ENCODE results near the gene PLCB2.

The PLCB2 gene

DNA sequence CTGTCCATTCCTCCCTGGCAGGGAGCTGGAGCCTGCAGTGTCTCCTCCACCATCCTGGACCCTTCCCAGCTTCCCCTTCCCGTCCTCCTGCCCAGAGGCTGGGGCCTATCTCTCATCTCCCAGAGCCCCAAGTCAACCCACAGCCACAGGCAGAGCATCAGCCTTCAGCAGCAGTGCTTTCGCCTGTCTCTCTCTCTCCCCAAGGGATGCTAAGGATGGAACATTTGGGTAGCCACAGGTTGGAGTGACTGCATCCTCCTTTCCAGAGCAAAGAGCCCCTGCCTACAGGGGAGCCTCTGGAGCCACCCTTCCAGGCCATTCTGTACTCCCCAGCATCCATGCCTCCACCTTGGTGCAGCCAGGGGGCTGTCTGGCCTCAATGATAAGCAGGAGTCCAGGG is 4.2 kb downstream of the PLCB2 start:
- no peak for DNase-seq (ENCODE audit: low read depth in 1 of 2, low spot score in 1 of 2)

DNA sequence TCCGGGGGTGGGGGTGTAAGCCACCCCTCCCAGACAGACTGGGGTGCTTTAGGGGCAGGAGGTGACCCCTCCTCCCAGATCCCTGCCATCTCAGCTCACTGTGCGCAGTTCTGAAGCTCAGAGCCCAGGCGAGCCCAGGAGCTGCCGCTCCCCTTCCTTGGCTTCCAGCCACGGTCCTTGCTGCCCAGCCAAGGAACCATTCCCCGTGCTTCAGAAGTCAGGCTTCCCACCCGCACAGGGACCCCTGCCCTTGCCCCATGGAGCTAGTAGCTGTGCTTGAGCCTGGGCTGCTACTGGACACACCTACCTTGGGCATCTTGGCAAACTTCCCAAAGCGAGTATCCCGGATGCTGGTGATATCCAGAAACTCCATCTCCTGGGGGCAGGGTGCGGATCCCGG is 4.8 kb downstream of the PLCB2 start:
- DNase-seq (ENCODE audit: low read depth in 1 of 2, low spot score in 1 of 2) = no peak

DNA sequence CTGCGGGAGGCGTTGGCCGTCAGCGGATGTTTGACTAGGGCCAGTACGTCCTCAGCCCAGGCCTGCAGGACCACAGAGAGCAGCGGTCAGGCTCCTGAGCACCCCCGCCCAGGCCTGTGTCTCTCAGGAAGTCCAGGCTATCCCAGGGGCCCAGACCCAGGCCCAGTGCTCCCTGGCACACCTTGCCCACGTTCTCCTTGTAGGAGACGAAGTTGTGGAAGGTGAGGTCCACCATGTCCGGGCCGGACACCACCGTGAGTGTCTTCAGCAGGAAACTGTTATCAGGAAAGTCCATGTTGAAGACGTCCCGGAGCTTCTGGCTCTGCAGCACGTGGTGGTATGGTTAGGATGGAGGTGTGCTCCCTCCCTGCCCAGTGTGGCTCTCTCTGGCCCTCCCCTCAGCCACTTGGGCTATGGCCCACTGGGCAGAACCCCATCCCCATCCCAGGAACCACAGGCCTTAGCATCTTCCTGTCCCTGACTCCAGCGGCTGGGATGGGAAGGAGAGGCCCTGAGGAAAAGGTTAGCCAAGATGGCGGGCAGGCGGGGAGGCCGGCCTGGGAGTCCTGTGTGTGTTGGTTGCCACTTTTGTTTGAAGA is 5.3 kb downstream of the PLCB2 start:
- no peak for DNase-seq (ENCODE audit: low read depth in 1 of 2, low spot score in 1 of 2)

DNA sequence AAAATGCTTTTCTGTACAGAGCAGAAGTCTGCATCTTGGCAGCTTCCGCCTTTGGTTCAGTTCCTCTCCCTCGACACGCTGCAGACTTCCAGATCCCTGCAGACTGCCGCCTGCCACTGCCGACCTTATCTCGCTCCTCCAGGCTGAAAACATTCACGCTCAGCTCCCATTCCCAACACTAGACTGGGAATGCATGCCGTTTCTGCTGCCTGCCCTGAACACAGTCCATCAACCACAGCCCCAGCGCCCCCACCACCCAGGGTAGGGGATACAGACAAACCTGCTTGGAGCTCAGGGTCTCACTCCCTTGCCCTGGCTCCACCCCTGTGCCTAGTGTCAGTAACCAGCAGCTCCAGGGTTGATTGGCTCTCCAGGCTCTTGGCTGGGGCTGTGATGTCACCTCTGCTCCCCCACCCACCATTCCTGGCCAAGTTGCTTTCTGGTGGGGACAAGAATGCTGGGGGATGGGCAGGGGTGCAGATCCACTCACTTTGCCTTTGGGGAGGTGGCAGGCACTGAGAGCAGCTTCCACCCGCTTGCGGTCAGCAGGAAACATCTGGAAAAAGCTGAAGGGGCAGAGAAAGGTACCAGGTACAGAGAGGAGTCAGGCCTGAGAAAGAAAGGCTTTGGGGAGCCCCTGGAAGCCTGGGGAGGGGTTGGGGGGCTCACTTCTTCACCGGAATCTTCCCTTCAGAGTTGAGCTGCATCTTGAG is 6.1 kb downstream of the PLCB2 start:
- no peak for DNase-seq (ENCODE audit: low read depth in 1 of 2, low spot score in 1 of 2)

DNA sequence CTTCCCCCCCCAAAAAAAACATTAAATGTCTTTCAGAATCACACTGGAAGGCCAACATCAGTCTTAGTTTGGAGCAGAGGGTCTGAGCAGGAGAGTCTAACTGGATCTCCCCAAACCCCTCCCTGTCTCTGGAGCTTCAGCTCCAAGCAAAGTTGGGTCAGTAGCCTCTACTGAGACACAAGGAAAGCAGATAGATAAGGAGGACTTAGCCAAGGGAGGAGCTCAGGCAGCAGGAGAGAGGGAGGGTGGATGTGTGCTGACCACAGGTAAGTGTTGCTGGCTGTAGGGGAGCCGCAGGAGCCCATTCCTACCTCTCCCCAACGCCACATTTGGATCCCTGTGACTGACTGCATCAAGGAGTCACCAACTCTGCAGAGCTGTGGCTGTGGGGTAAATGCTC is 7.0 kb downstream of the PLCB2 start:
- no peak for DNase-seq (ENCODE audit: low read depth in 1 of 2, low spot score in 1 of 2)

DNA sequence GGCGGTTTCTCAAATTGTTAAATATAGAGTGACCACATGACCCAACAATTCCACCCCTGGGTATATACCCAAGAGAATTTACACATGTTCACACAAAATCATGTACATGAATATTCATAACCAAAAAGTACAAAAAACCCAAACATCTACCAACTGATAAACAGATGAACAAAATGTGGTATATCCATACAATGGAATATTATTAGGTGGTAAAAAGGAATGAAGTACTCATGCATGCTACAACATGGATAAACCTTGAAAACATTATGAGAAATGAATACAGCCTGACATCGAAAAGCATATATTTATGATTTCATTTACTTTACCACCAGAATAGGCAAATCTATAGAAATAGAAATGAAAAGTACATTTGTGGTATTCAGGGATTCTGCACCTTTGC is 7.4 kb downstream of the PLCB2 start:
- no peak for DNase-seq (ENCODE audit: low read depth in 1 of 2, low spot score in 1 of 2)

DNA sequence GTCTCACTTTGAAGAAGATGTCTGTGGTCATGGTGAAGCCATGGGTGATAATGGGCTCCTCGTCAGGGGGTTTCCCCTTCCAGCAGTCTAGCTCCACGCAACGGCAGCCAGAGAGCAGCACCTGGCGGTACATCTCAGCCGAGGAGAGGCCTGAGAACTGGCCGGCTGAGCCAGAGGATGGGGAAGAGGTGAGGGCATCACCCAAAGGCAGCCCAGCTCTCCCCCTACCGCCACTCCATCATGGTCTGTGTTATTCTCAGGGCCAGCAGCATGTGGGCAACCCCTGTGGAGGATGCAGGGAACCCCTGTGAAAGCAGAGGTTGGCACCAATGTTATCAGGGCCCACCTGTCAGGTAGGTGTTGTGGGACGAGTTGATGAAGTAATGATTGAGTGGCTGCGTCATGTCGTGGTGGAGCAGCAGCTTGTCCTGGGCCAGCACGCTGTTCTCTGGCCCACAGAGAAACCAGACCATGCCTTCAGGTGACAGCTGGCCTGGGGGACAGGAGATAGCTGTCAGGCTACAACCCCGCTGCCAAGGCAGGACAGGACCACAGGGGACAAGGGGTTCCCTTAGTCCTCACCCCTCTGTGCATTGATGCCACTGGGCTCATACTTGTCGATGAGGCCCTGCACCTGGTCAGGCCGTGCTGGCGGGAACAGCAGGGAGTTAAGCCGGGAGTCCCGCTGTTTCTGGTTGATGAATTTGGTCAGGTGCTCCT is 9.4 kb downstream of the PLCB2 start:
- no peak for DNase-seq (ENCODE audit: low read depth in 1 of 2, low spot score in 1 of 2)

DNA sequence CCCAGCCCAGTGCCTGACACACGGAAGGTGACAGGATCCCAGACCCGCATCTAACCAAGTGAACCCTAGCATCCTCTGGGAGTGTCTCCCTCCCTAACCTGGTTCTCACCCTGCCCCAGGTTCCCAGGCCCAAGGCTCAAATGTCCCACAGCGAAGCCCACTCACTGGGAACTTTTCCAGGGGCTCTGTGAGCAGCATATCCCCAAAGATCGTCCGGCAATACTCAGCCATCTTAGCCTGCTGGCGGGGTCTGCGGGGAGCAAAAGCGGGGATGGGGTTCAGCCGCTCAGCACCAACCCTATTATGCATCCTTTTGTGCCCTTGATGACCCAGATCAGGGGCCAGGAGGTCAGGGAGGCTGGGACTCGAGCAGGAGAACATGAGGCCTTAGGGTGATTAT is 10.4 kb downstream of the PLCB2 start:
- no peak for DNase-seq (ENCODE audit: low read depth in 1 of 2, low spot score in 1 of 2)

DNA sequence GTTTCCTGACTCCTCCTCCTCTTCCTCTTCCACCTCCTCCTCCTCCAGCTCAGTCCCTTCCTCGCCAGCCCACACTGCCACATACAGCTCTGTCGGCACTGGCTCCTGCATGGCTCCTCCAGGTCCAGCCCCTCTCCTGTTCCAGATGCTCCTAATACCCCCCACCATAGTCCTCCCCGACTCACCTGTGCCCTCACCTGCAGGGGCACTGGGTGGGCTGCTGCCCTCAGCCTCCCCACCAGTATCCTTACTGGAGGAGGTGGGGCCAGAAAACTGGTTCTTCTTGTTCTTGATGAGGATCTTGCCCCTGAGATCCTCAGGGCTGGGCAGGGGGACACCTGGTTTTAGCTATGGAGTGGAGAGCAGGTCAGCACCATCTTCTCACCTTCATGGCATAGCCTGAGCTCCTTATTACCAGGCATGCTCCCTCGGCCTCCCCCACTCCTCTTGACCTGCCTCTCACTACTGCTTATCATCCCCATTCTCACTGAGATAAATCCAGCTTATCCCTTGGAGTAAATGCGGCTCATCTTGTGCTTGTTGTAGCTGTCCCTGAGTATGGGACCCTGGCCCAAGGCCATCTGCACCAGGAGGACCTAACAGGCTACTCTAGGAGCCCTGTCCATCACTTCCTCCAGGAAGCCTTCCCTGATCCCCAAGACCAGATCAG is 11.0 kb downstream of the PLCB2 start:
- DNase-seq (ENCODE audit: low read depth in 1 of 2, low spot score in 1 of 2) = no peak

DNA sequence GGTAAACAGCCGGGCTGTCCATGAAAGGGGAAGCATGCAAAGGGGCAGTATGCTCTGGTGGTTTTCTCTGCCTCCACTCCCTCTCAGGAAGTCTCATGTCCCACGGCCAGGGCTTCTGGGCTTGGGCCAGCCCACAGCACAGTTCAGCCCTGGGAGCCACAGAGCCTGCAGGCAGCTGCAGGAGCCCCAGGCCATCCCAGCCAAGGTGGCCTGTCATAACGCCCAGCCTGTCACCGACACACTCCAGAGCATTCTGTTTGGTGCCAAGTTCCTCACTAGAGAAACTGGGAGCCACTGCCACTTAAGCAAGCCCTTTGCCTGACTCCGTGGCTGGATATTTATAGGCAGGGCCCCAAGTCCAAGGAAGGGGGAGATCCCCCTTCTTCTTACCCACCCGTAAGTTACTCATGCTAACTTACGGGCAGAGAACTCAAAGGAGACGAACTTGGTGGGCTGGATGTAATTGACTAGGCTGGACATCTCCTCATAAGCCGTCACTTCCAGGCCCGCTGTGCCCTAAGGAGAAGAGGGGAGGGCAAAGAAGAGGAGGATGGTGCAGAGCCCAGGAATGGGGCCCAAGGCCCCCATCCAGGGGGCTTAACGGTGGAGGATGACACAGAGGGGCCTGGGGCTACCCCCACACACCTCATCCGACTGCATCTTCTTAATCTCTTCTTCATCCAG is 11.7 kb downstream of the PLCB2 start:
- DNase-seq (ENCODE audit: low read depth in 1 of 2, low spot score in 1 of 2) = no peak

DNA sequence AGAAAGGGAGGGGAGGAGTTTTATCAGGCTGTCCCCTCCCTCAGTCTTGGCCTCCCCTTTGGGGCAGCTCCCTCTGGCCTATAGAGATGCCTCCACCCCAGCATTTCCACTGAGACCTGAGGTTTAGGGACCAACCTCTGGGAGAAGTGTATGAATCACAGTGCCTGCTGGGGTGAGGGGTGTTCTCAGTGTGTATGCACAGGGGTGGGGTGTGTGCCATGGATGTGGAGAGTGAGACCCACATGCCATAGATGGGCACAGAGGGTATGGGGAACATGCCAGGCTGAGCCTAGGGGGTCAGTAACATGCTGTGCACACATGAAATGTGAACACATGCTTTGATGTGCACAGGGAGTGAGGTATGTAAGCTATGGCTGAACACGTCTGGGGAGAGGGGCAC is 12.4 kb downstream of the PLCB2 start:
- DNase-seq (ENCODE audit: low read depth in 1 of 2, low spot score in 1 of 2) = no peak

DNA sequence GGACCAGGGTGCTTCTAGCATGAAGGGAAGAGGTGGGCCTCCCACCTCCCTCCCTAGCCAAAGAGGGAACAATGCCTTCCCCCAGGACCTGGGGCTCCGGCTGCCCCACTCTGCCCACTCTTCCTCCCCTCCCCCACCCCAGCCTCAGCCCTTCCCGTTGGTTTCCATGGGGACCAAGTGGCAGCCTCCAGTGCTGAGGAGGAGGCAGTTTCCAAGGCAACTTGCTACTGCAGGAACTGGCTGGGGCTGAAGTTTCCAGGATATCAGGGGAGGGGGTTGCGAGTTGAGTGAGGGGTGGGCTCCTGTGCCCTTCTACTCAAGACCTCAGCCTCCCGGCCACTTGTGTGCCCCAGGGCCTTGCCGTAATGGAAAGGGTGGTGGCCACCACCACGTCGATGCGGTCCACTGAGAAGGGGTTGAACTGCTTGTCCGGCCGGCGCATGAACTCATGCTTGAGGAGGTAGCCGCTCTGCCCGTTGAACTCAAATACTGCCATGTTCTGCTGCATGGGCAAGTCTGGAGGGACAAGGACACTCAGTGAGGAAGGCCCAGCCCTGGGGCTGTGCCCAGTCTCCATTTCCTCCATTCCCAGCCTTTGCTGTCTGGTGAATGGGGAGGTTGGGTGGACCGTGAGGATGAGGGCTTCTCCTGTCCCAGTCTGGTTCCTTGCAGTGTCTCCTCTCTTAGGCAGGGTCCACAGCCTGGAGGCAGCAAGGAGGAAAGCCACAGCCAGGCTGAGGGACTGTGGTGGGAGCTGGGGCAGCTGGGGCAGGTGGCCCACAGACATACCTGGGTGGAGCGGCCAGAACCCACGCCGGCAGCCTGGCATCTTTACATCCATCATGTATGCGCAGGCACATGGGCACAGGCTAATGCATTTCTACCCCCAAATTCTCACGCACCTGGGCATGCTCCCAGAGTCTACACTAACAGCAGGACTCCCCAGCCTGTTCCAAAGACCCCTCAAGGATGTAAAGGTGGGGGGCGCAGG is 13.5 kb downstream of the PLCB2 start:
- DNase-seq (ENCODE audit: low read depth in 1 of 2, low spot score in 1 of 2) = no peak

DNA sequence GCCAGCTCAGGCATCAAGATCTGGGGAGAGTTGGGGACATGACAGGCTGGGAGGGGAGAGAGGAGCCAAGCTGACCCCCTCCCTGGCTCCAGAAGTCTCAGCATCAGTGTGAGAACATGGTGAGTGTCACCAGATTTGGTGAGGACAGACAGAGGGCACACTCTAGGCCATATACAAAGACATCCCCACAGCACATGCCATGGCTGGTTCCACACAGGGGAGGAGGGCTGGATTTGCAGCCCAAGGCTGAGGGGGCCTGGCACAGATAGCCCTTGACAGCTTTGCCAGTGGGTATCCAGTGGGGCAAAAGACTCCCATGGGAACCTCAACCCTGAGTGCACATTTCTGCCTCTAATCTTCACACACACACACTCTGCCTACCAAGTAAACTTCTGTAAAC is 14.7 kb downstream of the PLCB2 start:
- no peak for DNase-seq (ENCODE audit: low read depth in 1 of 2, low spot score in 1 of 2)

DNA sequence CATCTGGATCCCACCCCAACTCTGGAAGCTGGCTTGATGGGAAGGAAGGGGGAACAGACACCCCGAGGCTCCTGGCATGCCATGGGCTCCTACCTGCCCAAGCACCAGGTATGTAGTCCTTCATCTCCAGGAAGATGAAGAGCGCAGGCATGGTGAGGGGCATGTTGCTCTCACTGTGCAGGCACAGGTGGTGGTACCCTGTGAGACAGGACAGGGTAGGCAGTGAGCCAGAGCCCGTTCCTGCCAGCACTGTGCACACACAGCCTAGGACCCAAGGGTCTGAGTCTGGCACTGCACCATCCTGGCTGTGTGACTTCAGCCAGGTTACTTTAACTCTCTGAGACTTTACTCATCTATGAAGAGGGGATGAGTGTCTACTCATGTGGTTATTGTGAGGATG is 15.5 kb downstream of the PLCB2 start:
- no peak for DNase-seq (ENCODE audit: low read depth in 1 of 2, low spot score in 1 of 2)

DNA sequence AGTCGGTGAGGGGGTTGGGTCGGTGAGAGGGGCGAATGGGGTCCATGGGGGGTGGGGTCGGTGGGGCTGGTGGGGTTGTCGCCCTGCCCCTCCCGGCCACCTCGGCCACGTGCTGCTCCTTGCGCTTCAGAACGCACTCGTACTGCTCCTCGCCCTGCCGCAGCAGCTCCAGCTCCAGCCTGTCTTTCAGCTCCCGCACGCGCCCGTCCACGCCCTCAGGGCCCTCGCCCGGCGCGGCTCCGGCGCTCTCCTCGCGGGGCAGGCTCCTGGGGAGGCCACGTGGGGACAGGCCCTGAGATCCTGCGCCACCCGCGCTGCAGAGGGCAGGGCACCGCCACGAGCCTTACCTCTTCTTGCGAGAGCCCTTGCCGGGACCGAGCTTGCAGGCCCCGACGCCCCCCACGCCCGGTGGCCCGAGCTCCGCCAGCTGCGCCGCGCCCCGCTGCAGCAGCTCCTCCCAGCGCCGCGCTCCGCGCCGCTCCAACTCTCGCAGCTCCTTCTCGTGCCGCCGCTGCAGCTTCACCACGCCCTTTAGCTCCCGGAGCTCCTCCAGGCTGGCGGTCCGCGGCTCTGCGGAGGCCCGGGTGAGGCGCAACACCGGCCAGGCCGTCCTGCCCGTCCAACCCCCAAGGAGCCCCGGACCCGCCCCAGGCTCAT is 16.7 kb downstream of the PLCB2 start:
- DNase-seq (ENCODE audit: low read depth in 1 of 2, low spot score in 1 of 2) = no peak

DNA sequence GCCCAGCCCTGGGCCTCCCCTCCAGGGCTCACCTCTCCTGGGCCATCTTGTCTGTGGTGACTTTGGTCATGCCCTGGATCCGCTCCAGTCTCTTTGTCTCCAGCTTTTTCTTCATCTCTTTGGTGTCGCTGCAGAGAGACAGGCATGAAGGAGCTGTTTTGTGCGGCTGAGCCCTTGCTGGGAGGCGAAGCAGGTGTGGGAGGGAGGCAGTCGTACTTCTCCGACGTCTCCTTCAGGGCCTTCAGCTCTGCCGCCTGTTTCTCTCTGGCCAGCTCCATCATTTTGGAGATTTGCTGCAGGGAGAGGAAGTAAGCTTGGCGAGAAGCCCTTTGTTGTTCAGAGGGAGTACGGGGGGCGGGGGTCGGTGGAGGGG is 17.2 kb downstream of the PLCB2 start:
- no peak for DNase-seq (ENCODE audit: low read depth in 1 of 2, low spot score in 1 of 2)

DNA sequence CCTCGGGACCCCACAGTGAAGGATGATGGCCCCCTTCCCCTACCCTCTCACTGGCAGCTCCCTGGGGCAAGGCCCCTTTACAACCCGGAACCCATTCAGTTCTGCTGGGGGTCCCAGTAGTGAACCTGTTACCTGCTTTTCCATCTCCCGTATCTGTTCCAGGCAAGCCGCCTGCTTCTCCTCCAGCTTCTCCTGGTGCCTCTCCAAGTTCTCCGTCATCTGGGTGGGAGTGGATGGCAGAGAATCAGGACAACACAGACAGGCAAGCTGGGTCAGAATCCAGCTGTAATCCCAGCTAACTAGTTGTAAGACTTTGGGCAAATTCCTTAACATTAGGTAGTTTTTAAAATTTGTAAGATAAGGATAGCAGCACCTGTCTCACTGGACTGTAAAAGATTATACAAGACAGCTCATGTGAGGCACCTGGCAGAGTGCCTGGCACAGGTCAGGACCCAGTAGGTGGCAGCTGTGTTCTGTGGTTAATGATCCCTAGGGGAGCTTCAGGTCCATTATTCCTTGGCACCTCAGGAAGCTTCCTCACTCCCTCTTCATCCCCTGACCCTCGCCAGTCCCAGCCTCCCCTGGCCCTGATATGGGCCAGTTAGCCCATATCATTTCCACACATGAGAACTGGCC is 18.5 kb downstream of the PLCB2 start:
- no peak for DNase-seq (ENCODE audit: low read depth in 1 of 2, low spot score in 1 of 2)

DNA sequence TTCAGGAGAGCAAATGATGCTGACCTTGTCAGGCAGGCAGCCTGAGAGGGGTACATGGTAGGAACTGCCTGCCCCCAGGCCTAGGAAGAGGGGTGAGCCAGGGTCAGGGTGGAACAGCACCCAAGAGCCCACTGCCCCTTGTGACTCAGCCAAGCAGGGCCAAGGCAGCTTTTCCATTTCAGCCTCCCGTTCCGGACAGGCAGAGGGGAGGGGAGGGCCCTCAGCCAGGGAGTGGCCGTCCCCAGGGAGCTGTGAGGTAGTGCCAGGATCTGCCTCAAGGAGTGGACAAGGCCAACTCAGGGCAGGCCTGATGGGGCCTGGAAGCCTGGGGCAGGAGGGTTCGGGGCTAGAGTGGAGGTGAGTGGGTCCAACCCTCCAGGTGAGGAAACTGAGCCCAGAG is 19.8 kb downstream of the PLCB2 start:
- DNase-seq (ENCODE audit: low read depth in 1 of 2, low spot score in 1 of 2) = no peak

DNA sequence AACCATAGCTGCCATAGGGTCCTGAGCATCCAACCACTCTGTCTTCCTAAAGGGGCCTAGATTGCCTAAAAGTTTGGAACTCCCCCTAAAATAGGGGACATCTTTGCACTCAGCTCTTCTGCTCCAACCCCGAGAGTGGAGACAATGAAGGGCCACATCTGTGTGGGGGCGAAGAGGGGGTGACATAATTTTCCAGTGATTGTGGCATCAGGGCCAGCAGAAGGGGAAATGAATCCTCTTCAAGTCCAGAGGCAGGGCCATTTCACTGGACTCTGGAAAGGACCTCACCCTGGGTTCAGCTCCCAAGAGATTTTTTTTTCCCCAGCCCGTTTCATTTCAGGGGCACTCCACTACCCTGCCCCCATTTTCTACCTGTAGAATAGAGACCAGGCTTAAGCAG is 20.2 kb downstream of the PLCB2 start:
- no peak for DNase-seq (ENCODE audit: low read depth in 1 of 2, low spot score in 1 of 2)
